Neuronal stem cell (in vitro differentiated cells): ENCODE measurements around the gene PVALB.

Source experiments
- DNase-seq: peaks from one replicate; pipeline ENCODE4 v3.0.0-alpha.2; 2013; ENCODE audit warnings: low spot score
- H2AFZ ChIP-seq: one replicate; pipeline ENCODE4 v1.6.1; 2013; ENCODE audit warnings: mild to moderate bottlenecking, low read length, inconsistent platforms
- H2AK5ac ChIP-seq: 2 replicates; pipeline ENCODE4 v1.6.1; 2013; ENCODE audit warnings: low read depth, mild to moderate bottlenecking, inconsistent platforms, low read length, moderate library complexity, mixed read lengths
- H2BK120ac ChIP-seq: 2 replicates; pipeline ENCODE4 v1.6.1; 2013; ENCODE audit warnings: low read depth, mild to moderate bottlenecking, inconsistent platforms, low read length, moderate library complexity, mixed read lengths
- H2BK12ac ChIP-seq: one replicate; pipeline ENCODE4 v1.6.1; 2013; ENCODE audit warnings: low read length, inconsistent platforms
- H2BK15ac ChIP-seq: 2 replicates; pipeline ENCODE4 v1.6.1; 2013; ENCODE audit warnings: mild to moderate bottlenecking, low read length, inconsistent platforms, mixed read lengths
- H2BK5ac ChIP-seq: one replicate; pipeline ENCODE4 v1.6.1; 2013; ENCODE audit warnings: inconsistent platforms, mild to moderate bottlenecking, low read length, moderate library complexity
- H3K14ac ChIP-seq: one replicate; pipeline ENCODE4 v1.6.1; 2013; ENCODE audit warnings: low read length, inconsistent platforms
- H3K18ac ChIP-seq: 2 replicates; pipeline ENCODE4 v1.6.1; 2013; ENCODE audit warnings: low read length, inconsistent platforms
- H3K23ac ChIP-seq: 2 replicates; pipeline ENCODE4 v1.6.1; 2013; ENCODE audit warnings: low read depth, mild to moderate bottlenecking, mixed read lengths, low read length, inconsistent platforms; ENCODE audit not compliant: poor library complexity
- H3K27ac ChIP-seq: replicated peaks from 3 replicates; pipeline ENCODE4 v1.5.1; 2013; ENCODE audit warnings: low read length, inconsistent platforms
- H3K27me3 ChIP-seq, 3 experiments: 2 replicates each; pipeline ENCODE4 v1.6.1; 2013; ENCODE audit warnings: low read length in 3 of 3, mild to moderate bottlenecking in 2 of 3, inconsistent platforms in 1 of 3, low read depth in 1 of 3, mixed read lengths in 1 of 3, moderate library complexity in 1 of 3; ENCODE audit not compliant: control insufficient read depth in 3 of 3, insufficient read depth in 3 of 3
- H3K36me3 ChIP-seq, 2 donors: replicated peaks in 1 of 2; 2 replicates each; pipeline ENCODE4 v1.6.1; 2013; ENCODE audit warnings: low read length in 2 of 2; ENCODE audit not compliant: control insufficient read depth in 2 of 2, insufficient read depth in 2 of 2
- H3K4ac ChIP-seq: 2 replicates; pipeline ENCODE4 v1.6.1; 2013; ENCODE audit warnings: inconsistent platforms, mild to moderate bottlenecking, low read length, moderate library complexity
- H3K4me1 ChIP-seq, 2 donors: 1 replicate in 1 of 2; 2 replicates in 1 of 2; pipeline ENCODE4 v1.6.1; 2013; ENCODE audit warnings: low read length in 2 of 2, low read depth in 1 of 2; ENCODE audit not compliant: control insufficient read depth in 2 of 2, insufficient read depth in 1 of 2
- H3K4me2 ChIP-seq: one replicate; pipeline ENCODE4 v1.6.1; 2013; ENCODE audit warnings: mild to moderate bottlenecking, low read length, inconsistent platforms; ENCODE audit not compliant: insufficient read depth, poor library complexity, severe bottlenecking
- H3K4me3 ChIP-seq, 2 donors: 2 replicates each; pipeline ENCODE4 v1.5.1; 2013; ENCODE audit warnings: low read length in 2 of 2, mild to moderate bottlenecking in 2 of 2, inconsistent platforms in 1 of 2, moderate library complexity in 1 of 2
- H3K79me1 ChIP-seq: one replicate; pipeline ENCODE4 v1.6.1; 2013; ENCODE audit warnings: low read depth, mild to moderate bottlenecking, inconsistent platforms, low read length, moderate library complexity
- H3K9ac ChIP-seq: one replicate; pipeline ENCODE4 v1.6.1; 2013; ENCODE audit warnings: mild to moderate bottlenecking, low read depth, low read length, inconsistent platforms; ENCODE audit not compliant: poor library complexity
- H3K9me3 ChIP-seq, 2 donors: replicated peaks in 1 of 2; 2 replicates each; pipeline versions ENCODE3 to v1.6.1; 2013; ENCODE audit warnings: low read length in 2 of 2, mild to moderate bottlenecking in 2 of 2, inconsistent platforms in 1 of 2, low read depth in 1 of 2, mixed read lengths in 1 of 2, moderate library complexity in 1 of 2; ENCODE audit not compliant: control insufficient read depth in 2 of 2, insufficient read depth in 1 of 2
- H4K8ac ChIP-seq: one replicate; pipeline ENCODE4 v1.6.1; 2013; ENCODE audit warnings: low read depth, mild to moderate bottlenecking, inconsistent platforms, low read length, moderate library complexity
- H4K91ac ChIP-seq: one replicate; pipeline ENCODE4 v1.6.1; 2013; ENCODE audit warnings: low read length, low read depth, mild to moderate bottlenecking, inconsistent platforms; ENCODE audit not compliant: poor library complexity
- WGBS, 2 donors: extraction: QIAGEN DNeasy Blood & Tissue Kit; methylation state at CpG; one replicate each; pipeline ENCODE4 v1.1.7; 2013; ENCODE audit warnings: missing lambda C conversion rate in 2 of 2, mixed read lengths in 1 of 2; ENCODE audit not compliant: insufficient read length in 2 of 2, insufficient replicate concordance in 1 of 2; ENCODE audit errors: extremely low coverage in 2 of 2; 5-methylcytosine and 5-hydroxymethylcytosine counted together

PVALB gene

GRCh38 chr22:36763576-36763975 is 53.3 kb downstream of the PVALB start:
- no peak overlapping the region for H2AK5ac ChIP-seq
- H3K27me3 ChIP-seq = no peaks in the 10 kb centered on the region
- H3K18ac ChIP-seq = no peak overlapping the region
- H3K36me3 ChIP-seq = peaks cover 30 to 75% of the 10 kb centered on the region in 2 donors
- no peak overlapping the region for H3K4me3 ChIP-seq
- no peak overlapping the region for H3K14ac ChIP-seq
- no peak overlapping the region for H2BK5ac ChIP-seq
- no peaks in the 10 kb centered on the region for H3K79me1 ChIP-seq
- H2BK12ac ChIP-seq = no peak overlapping the region
- H4K8ac ChIP-seq = no peak overlapping the region
- H4K91ac ChIP-seq = no peak overlapping the region
- DNase-seq = no peak
- H2BK15ac ChIP-seq = no peak overlapping the region
- H3K4ac ChIP-seq = no peak overlapping the region
- H3K9me3 ChIP-seq = no peaks in the 10 kb centered on the region
- no peak overlapping the region for H2AFZ ChIP-seq
- no peak overlapping the region for H3K27ac ChIP-seq
- H3K9ac ChIP-seq = no peak overlapping the region
- WGBS, 2 donors = no CpG with 5 or more reads among the region's 8 CpGs
- peak overlapping the region; percentile 91 for H3K23ac ChIP-seq
- no peak overlapping the region for H3K4me2 ChIP-seq
- no peaks in the 10 kb centered on the region for H3K4me1 ChIP-seq
- H2BK120ac ChIP-seq = no peak overlapping the region

GRCh38 chr22:36762687-36763260 is 54.1 kb downstream of the PVALB start:
- Histone ChIP-seq H3K4me2 (no peak overlapping the region), H3K27me3 (no peaks in the 10 kb centered on the region), H2BK5ac (no peak overlapping the region), H2BK120ac (no peak overlapping the region), H3K23ac (no peak overlapping the region), H3K14ac (no peak overlapping the region), H3K36me3 (peaks cover 30 to 74% of the 10 kb centered on the region in 2 donors), H2AFZ (no peak overlapping the region), H2AK5ac (no peak overlapping the region), H3K27ac (no peak overlapping the region), H3K9me3 (no peaks in the 10 kb centered on the region), H3K4me1 (no peaks in the 10 kb centered on the region), H3K4me3 (no peak overlapping the region), H3K18ac (no peak overlapping the region), H3K9ac (no peak overlapping the region), H4K91ac (no peak overlapping the region), H2BK12ac (no peak overlapping the region), H4K8ac (no peak overlapping the region), H2BK15ac (no peak overlapping the region), H3K79me1 (no peaks in the 10 kb centered on the region), H3K4ac (no peak overlapping the region)
- no peak for DNase-seq
- no CpG with 5 or more reads among the region's 17 CpGs for WGBS, 2 donors

- no peak overlapping the region for H3K4me3 ChIP-seq
- H3K9me3 ChIP-seq = no peaks in the 10 kb centered on the region
- H3K36me3 ChIP-seq = peaks cover 26 to 63% of the 10 kb centered on the region in 2 donors
- no peak overlapping the region for H3K27ac ChIP-seq
- no peaks in the 10 kb centered on the region for H3K79me1 ChIP-seq
- H3K14ac ChIP-seq = peak overlapping the region; percentile 6
- H2AK5ac ChIP-seq = no peak overlapping the region
- H2BK12ac ChIP-seq = no peak overlapping the region
- H4K91ac ChIP-seq = no peak overlapping the region
- no peak overlapping the region for H3K9ac ChIP-seq
- no peak overlapping the region for H4K8ac ChIP-seq
- no peaks in the 10 kb centered on the region for H3K4me1 ChIP-seq
- WGBS, 2 donors = no CpG with 5 or more reads among the region's 10 CpGs
- H2AFZ ChIP-seq = no peak overlapping the region
- H3K27me3 ChIP-seq = no peaks in the 10 kb centered on the region
- no peak overlapping the region for H2BK15ac ChIP-seq
- H2BK5ac ChIP-seq = no peak overlapping the region
- H2BK120ac ChIP-seq = no peak overlapping the region
- DNase-seq = no peak
- H3K4me2 ChIP-seq = no peak overlapping the region
- no peak overlapping the region for H3K18ac ChIP-seq
- H3K4ac ChIP-seq = no peak overlapping the region
- no peak overlapping the region for H3K23ac ChIP-seq
Observed at GRCh38 chr22:36761553-36762240, 55.1 kb downstream of the PVALB start.

GRCh38 chr22:36760786-36761185 is 56.0 kb downstream of the PVALB start:
- no peak overlapping the region for H3K18ac ChIP-seq
- H3K9ac ChIP-seq = no peak overlapping the region
- no peak overlapping the region for H2BK120ac ChIP-seq
- H3K4ac ChIP-seq = no peak overlapping the region
- no peak overlapping the region for H2AFZ ChIP-seq
- H3K79me1 ChIP-seq = peaks cover 2% of the 10 kb centered on the region
- WGBS, 2 donors = no CpG with 5 or more reads among the region's 11 CpGs
- H3K4me3 ChIP-seq = no peak overlapping the region
- no peak overlapping the region for H3K14ac ChIP-seq
- no peak overlapping the region for H4K8ac ChIP-seq
- no peak overlapping the region for H2BK15ac ChIP-seq
- H2BK12ac ChIP-seq = no peak overlapping the region
- no peaks in the 10 kb centered on the region for H3K4me1 ChIP-seq
- no peak overlapping the region for H2BK5ac ChIP-seq
- no peak overlapping the region for H3K27ac ChIP-seq
- no peak overlapping the region for H3K4me2 ChIP-seq
- no peak for DNase-seq
- no peak overlapping the region for H3K23ac ChIP-seq
- no peaks in the 10 kb centered on the region for H3K9me3 ChIP-seq
- no peak overlapping the region for H4K91ac ChIP-seq
- H3K27me3 ChIP-seq = no peaks in the 10 kb centered on the region
- H3K36me3 ChIP-seq = peaks cover 19 to 54% of the 10 kb centered on the region in 2 donors
- no peak overlapping the region for H2AK5ac ChIP-seq
